HepG2 (cell line): ENCODE results near the gene FAM222A. TPM values are rescaled to one million over a fixed set of nuclear protein-coding genes. Genes with fewer than 3 reads are reported as not detected.

Experiments
- RNF2 ChIP-seq: fragments of 450-650 bp; conservative IDR thresholded peaks from 2 replicates; pipeline ENCODE4 v1.6.1; 2016; ENCODE audit warnings: low read depth
- ZNF143 ChIP-seq: sonication (generic); formaldehyde crosslinking; IDR thresholded peaks from 2 replicates; pipeline ENCODE4 v1.4.0; 2020; ENCODE audit warnings: missing genetic modification reagents
- ZNF350 ChIP-seq: sonication (generic); formaldehyde crosslinking; IDR thresholded peaks from 2 replicates; pipeline ENCODE4 v1.4.0; 2020; ENCODE audit warnings: mild to moderate bottlenecking, low read depth, missing genetic modification reagents, borderline replicate concordance
- polyA plus RNA-seq, 8 experiments: library from polyadenylated mRNA; depleted of rRNA in 3 of 8; stranded (reverse) in 7 of 8; unstranded in 1 of 8; fragments of >200 nt; fragmentation: Illumina TruSeq in 4 of 8; extraction: Trizol in 4 of 8; gene quantifications; 2 replicates each; pipeline versions ENCODE4 v1.2.1 to v1.2.3, GENCODE V29; 2011 to 2016; ENCODE audit warnings: low read depth in 4 of 8, missing spikeins in 1 of 8, mixed read lengths in 1 of 8; ENCODE audit not compliant: insufficient read depth in 1 of 8
- total RNA-seq, 5 experiments: library from RNA; depleted of rRNA; stranded (reverse); fragments of >200 nt; fragmentation: Illumina TruSeq; extraction: Trizol; gene quantifications; 2 replicates each; pipeline ENCODE4 v1.2.3, GENCODE V29; 2016; ENCODE audit warnings: low read depth in 1 of 5
- TF ChIP-seq, protein P1 (sequence below), 2 experiments: sonication (generic) in 1 of 2; formaldehyde crosslinking in 1 of 2; IDR thresholded peaks; 2 replicates each; pipeline versions ENCODE4 v1.6.1 to v1.9.0; 2014 to 2022; ENCODE audit warnings: antibody characterized with exemption in 1 of 2, borderline replicate concordance in 1 of 2, inconsistent platforms in 1 of 2, low read depth in 1 of 2, missing genetic modification reagents in 1 of 2
- TF ChIP-seq, protein P2 (sequence below): sonication (generic); formaldehyde crosslinking; IDR thresholded peaks from 2 replicates; pipeline ENCODE4 v1.8.1; 2023; ENCODE audit warnings: mild to moderate bottlenecking, missing genetic modification reagents

FAM222A gene
- total and polyA plus RNA-seq, 2 of the 13 experiments (the other 11 are each of a cell fraction or from before 2014, with no cell fraction given) = 2.7 to 9.6 TPM

DNA sequence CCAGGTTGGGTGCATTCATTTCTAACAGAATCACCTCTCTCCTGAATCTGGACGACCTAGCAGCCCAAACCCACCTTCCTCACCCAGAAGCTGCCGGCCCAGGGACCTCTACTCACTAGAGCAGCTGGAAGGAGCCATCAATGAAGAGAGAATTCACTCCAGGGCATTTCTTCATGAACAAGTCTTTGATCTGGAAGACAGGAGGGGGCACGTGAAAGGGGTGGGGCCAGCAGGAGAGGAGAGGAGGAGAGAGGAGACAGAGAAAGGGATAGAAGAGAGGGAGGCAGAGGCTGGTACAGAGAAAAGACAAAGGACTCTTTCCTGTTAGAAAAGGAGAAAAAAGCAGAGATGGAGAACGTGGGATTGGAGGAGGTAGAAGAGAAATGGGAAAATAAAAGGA, 79.8 kb downstream of the FAM222A start (continued):
- TF ChIP-seq, protein P1, sequence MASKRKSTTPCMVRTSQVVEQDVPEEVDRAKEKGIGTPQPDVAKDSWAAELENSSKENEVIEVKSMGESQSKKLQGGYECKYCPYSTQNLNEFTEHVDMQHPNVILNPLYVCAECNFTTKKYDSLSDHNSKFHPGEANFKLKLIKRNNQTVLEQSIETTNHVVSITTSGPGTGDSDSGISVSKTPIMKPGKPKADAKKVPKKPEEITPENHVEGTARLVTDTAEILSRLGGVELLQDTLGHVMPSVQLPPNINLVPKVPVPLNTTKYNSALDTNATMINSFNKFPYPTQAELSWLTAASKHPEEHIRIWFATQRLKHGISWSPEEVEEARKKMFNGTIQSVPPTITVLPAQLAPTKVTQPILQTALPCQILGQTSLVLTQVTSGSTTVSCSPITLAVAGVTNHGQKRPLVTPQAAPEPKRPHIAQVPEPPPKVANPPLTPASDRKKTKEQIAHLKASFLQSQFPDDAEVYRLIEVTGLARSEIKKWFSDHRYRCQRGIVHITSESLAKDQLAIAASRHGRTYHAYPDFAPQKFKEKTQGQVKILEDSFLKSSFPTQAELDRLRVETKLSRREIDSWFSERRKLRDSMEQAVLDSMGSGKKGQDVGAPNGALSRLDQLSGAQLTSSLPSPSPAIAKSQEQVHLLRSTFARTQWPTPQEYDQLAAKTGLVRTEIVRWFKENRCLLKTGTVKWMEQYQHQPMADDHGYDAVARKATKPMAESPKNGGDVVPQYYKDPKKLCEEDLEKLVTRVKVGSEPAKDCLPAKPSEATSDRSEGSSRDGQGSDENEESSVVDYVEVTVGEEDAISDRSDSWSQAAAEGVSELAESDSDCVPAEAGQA (IDR thresholded peaks at IDR 0.05; ENCODE audit: low read depth) = no peak
- TF ChIP-seq, protein P1 (CRISPR knock-in tag; IDR thresholded peaks at IDR 0.05; ENCODE audit: borderline replicate concordance) = no peak
- TF ChIP-seq ZNF143 = no peak
- TF ChIP-seq RNF2 = no peak
- no peak for TF ChIP-seq ZNF350
- TF ChIP-seq, protein P2, sequence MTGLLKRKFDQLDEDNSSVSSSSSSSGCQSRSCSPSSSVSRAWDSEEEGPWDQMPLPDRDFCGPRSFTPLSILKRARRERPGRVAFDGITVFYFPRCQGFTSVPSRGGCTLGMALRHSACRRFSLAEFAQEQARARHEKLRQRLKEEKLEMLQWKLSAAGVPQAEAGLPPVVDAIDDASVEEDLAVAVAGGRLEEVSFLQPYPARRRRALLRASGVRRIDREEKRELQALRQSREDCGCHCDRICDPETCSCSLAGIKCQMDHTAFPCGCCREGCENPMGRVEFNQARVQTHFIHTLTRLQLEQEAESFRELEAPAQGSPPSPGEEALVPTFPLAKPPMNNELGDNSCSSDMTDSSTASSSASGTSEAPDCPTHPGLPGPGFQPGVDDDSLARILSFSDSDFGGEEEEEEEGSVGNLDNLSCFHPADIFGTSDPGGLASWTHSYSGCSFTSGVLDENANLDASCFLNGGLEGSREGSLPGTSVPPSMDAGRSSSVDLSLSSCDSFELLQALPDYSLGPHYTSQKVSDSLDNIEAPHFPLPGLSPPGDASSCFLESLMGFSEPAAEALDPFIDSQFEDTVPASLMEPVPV (CRISPR knock-in tag) = no peak
